ENCODE data around the gene NALCN. TPM values are rescaled to one million over a fixed set of nuclear protein-coding genes. Genes with fewer than 3 reads are reported as not detected.

The NALCN gene
- total RNA-seq, 1 experiment from 2014 or later: 1.2 TPM

DNA sequence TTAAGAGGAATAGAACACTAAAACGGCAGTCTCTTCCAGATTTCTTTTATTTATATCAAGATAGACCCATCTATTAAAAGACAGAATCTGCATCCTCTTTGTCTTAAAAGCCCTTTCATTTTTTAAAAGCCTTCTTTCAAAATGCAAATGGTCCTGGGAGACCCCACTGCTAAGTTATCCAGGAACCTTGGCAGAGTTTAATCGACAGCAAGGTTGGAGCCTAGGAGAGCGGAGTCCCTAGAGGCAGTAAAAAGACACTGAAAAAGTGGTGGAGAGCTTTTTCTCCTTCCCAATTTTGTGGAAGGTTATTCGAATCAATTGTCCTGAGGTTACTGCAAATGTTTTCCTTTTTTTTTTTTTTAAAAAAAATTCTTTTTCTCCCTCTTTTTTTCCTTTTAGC, 294.7 kb downstream of the NALCN start:
- no peak overlapping the region for H3K4me3 ChIP-seq
- no peak overlapping the region for H3K27ac ChIP-seq
- no peaks in the 10 kb centered on the region for H3K4me1 ChIP-seq (replicated peaks)
- no peaks in the 10 kb centered on the region for H3K27me3 ChIP-seq (replicated peaks)
- no peak for DNase-seq (ENCODE audit: low read depth in 1 of 2, low spot score in 2 of 2)
- no peaks in the 10 kb centered on the region for H3K36me3 ChIP-seq
- no peaks in the 10 kb centered on the region for H3K9me3 ChIP-seq (replicated peaks)

GRCh38 chr13:101120007-101120406, 296.3 kb downstream of the NALCN start:
- H3K27me3 ChIP-seq (replicated peaks): no peaks in the 10 kb centered on the region
- H3K4me3 ChIP-seq: no peak overlapping the region
- no peaks in the 10 kb centered on the region for H3K9me3 ChIP-seq (replicated peaks)
- H3K36me3 ChIP-seq: no peaks in the 10 kb centered on the region
- DNase-seq (ENCODE audit: low read depth in 1 of 2, low spot score in 2 of 2): no peak
- H3K27ac ChIP-seq: no peak overlapping the region
- H3K4me1 ChIP-seq (replicated peaks): no peaks in the 10 kb centered on the region

DNA sequence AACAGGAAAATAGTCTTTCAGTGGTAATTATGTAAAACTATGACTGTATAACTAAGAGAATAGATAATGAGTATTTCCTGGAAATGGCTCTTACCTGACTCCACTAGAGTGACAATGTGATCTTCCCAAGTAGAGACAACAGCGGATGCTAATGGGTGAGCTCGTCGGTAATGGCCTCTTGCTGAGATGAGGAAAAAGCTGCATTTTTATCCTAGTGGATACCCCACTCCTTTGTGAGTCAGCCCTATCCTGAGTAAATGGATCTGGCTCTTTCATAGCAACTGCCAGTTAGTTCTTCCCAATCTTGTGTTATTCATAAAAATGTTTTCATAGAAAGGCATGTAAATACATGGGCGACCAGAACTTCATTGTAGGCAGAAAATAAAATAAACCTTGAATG, 299.5 kb downstream of the NALCN start:
- Histone ChIP-seq H3K27me3 (replicated peaks) (no peaks in the 10 kb centered on the region), H3K36me3 (no peaks in the 10 kb centered on the region), H3K4me3 (no peak overlapping the region), H3K9me3 (replicated peaks) (no peaks in the 10 kb centered on the region), H3K4me1 (replicated peaks) (no peaks in the 10 kb centered on the region), H3K27ac (no peak overlapping the region)
- no peak for DNase-seq (ENCODE audit: low read depth in 1 of 2, low spot score in 2 of 2)

GRCh38 chr13:101116341-101116740, 300.0 kb downstream of the NALCN start:
- H3K4me3 ChIP-seq: no peak overlapping the region
- H3K9me3 ChIP-seq (replicated peaks): no peaks in the 10 kb centered on the region
- H3K27ac ChIP-seq: no peak overlapping the region
- no peaks in the 10 kb centered on the region for H3K27me3 ChIP-seq (replicated peaks)
- H3K4me1 ChIP-seq (replicated peaks): no peaks in the 10 kb centered on the region
- DNase-seq (ENCODE audit: low read depth in 1 of 2, low spot score in 2 of 2): no peak
- H3K36me3 ChIP-seq: no peaks in the 10 kb centered on the region

GRCh38 chr13:101115762-101116171, 300.5 kb downstream of the NALCN start:
- H3K4me1 ChIP-seq (replicated peaks): no peaks in the 10 kb centered on the region
- H3K27me3 ChIP-seq (replicated peaks): no peaks in the 10 kb centered on the region
- no peaks in the 10 kb centered on the region for H3K36me3 ChIP-seq
- no peaks in the 10 kb centered on the region for H3K9me3 ChIP-seq (replicated peaks)
- DNase-seq (ENCODE audit: low read depth in 1 of 2, low spot score in 2 of 2): no peak
- no peak overlapping the region for H3K4me3 ChIP-seq
- no peak overlapping the region for H3K27ac ChIP-seq

DNA sequence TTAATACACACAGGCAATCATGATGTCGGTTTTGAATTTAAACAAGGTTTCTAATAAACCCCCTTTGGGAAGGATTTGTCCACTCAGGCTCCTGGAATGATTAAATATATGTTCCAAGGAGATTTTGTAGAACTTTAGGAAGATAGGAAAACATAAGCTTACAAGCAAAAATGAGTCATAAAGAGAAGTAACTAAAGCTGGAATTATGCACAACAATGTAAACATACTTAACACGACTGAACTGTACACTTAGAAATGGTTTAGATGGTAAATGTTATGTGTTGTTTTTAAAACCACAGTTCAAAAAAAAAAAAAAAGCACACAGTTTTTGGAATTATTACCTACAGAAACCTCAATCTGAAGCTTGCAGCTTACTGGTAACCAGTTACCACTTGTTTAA, 304.4 kb downstream of the NALCN start:
- Histone ChIP-seq H3K4me3 (no peak overlapping the region), H3K9me3 (replicated peaks) (no peaks in the 10 kb centered on the region), H3K36me3 (no peaks in the 10 kb centered on the region), H3K27me3 (replicated peaks) (no peaks in the 10 kb centered on the region), H3K27ac (no peak overlapping the region), H3K4me1 (replicated peaks) (no peaks in the 10 kb centered on the region)
- no peak for DNase-seq (ENCODE audit: low read depth in 1 of 2, low spot score in 2 of 2)

GRCh38 chr13:101109005-101109404, 307.3 kb downstream of the NALCN start:
- Histone ChIP-seq H3K9me3 (replicated peaks) (no peaks in the 10 kb centered on the region), H3K27ac (no peak overlapping the region), H3K4me1 (replicated peaks) (no peaks in the 10 kb centered on the region), H3K27me3 (replicated peaks) (no peaks in the 10 kb centered on the region), H3K36me3 (no peaks in the 10 kb centered on the region), H3K4me3 (no peak overlapping the region)
- no peak for DNase-seq (ENCODE audit: low read depth in 1 of 2, low spot score in 2 of 2)

DNA sequence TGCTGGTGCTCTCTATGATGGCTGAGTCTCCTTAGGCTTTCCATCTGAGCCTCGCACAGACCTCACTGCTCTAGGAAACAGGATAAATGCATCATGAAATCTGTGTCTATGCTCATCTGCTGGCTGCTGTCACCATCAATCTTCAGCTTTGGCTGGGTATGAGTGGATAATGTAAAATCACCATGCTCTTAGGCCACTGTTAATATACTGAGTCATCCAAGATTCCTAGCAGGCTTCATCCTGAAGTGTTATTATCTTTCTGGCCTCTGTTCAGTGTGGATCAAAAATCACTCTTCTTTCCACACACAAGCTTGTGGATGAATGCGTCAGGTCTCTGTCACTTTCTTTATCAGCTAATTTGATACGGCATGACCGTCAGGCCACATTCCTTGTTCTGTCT, 317.4 kb downstream of the NALCN start:
- Histone ChIP-seq H3K9me3 (replicated peaks) (no peaks in the 10 kb centered on the region), H3K4me1 (replicated peaks) (no peaks in the 10 kb centered on the region), H3K27ac (no peak overlapping the region), H3K4me3 (no peak overlapping the region), H3K27me3 (replicated peaks) (no peaks in the 10 kb centered on the region), H3K36me3 (no peaks in the 10 kb centered on the region)
- no peak for DNase-seq (ENCODE audit: low read depth in 1 of 2, low spot score in 2 of 2)

- no peak overlapping the region for H3K27ac ChIP-seq
- H3K36me3 ChIP-seq: no peaks in the 10 kb centered on the region
- H3K9me3 ChIP-seq (replicated peaks): no peaks in the 10 kb centered on the region
- H3K4me3 ChIP-seq: no peak overlapping the region
- no peak for DNase-seq (ENCODE audit: low read depth in 1 of 2, low spot score in 2 of 2)
- no peaks in the 10 kb centered on the region for H3K4me1 ChIP-seq (replicated peaks)
- no peaks in the 10 kb centered on the region for H3K27me3 ChIP-seq (replicated peaks)
Observed at GRCh38 chr13:101092985-101093384, 323.3 kb downstream of the NALCN start.

- no peak for DNase-seq (ENCODE audit: low read depth in 1 of 2, low spot score in 2 of 2)
- no peaks in the 10 kb centered on the region for H3K9me3 ChIP-seq (replicated peaks)
- H3K27me3 ChIP-seq (replicated peaks): no peaks in the 10 kb centered on the region
- H3K4me1 ChIP-seq (replicated peaks): no peaks in the 10 kb centered on the region
- no peak overlapping the region for H3K4me3 ChIP-seq
- no peak overlapping the region for H3K27ac ChIP-seq
- H3K36me3 ChIP-seq: no peaks in the 10 kb centered on the region
Observed at GRCh38 chr13:101090287-101090686, 326.0 kb downstream of the NALCN start.

GRCh38 chr13:101085551-101085950, 330.8 kb downstream of the NALCN start:
- Histone ChIP-seq H3K4me1 (replicated peaks) (no peaks in the 10 kb centered on the region), H3K9me3 (replicated peaks) (no peaks in the 10 kb centered on the region), H3K27ac (no peak overlapping the region), H3K36me3 (no peaks in the 10 kb centered on the region), H3K27me3 (replicated peaks) (no peaks in the 10 kb centered on the region), H3K4me3 (no peak overlapping the region)
- DNase-seq (ENCODE audit: low read depth in 1 of 2, low spot score in 2 of 2): no peak

- H3K4me3 ChIP-seq: no peak overlapping the region
- no peak for DNase-seq (ENCODE audit: low read depth in 1 of 2, low spot score in 2 of 2)
- H3K4me1 ChIP-seq (replicated peaks): no peaks in the 10 kb centered on the region
- H3K36me3 ChIP-seq: no peaks in the 10 kb centered on the region
- H3K27me3 ChIP-seq (replicated peaks): no peaks in the 10 kb centered on the region
- H3K27ac ChIP-seq: no peak overlapping the region
- H3K9me3 ChIP-seq (replicated peaks): no peaks in the 10 kb centered on the region
Observed at GRCh38 chr13:101082441-101082840, 333.9 kb downstream of the NALCN start.

DNA sequence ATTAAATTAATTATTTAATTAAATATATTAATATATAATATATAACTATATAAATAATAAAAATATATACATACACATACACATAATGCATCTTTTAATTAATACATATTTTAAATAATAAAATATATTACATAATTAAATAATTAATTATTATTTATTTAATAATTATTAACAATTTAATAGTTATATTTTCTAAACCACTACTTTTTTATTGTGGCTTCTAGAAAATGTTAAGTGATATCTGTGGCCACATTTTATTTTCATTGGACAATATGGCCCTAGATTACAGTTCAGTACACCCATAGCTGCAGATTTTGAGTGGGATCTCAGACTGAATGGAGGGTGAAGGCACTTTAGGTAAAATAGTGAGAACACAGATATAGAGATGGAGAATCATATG, 335.7 kb downstream of the NALCN start:
- no peak for DNase-seq (ENCODE audit: low read depth in 1 of 2, low spot score in 2 of 2)
- Histone ChIP-seq H3K4me1 (replicated peaks) (no peaks in the 10 kb centered on the region), H3K27me3 (replicated peaks) (no peaks in the 10 kb centered on the region), H3K9me3 (replicated peaks) (no peaks in the 10 kb centered on the region), H3K27ac (no peak overlapping the region), H3K36me3 (no peaks in the 10 kb centered on the region), H3K4me3 (no peak overlapping the region)

GRCh38 chr13:101065329-101065728, 351.0 kb downstream of the NALCN start:
- Histone ChIP-seq H3K27me3 (replicated peaks) (no peaks in the 10 kb centered on the region), H3K27ac (no peak overlapping the region), H3K9me3 (replicated peaks) (no peaks in the 10 kb centered on the region), H3K36me3 (no peaks in the 10 kb centered on the region), H3K4me3 (no peak overlapping the region), H3K4me1 (replicated peaks) (no peaks in the 10 kb centered on the region)
- no peak for DNase-seq (ENCODE audit: low read depth in 1 of 2, low spot score in 2 of 2)

DNA sequence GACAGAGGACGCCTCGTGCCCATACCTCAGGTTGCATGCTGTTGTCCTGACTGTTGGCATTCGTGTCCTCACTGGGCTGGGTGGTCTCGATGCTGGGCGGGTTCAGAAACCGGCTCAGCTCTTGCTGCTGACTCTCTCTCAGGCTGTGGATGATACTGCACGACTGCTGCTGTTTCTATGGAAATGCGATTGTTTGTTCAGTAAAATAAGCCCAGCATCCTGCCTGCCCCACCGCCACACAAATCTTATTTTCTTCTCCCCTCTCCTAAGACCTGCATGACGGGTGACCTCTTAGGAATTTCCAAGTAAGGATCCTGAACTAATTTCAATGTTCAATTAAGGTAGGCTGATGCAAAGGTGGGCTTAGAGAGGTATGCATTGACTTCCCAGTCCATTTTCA, 356.5 kb downstream of the NALCN start:
- no peak overlapping the region for H3K4me3 ChIP-seq
- no peaks in the 10 kb centered on the region for H3K4me1 ChIP-seq (replicated peaks)
- no peaks in the 10 kb centered on the region for H3K27me3 ChIP-seq (replicated peaks)
- H3K27ac ChIP-seq: no peak overlapping the region
- no peaks in the 10 kb centered on the region for H3K36me3 ChIP-seq
- no peak for DNase-seq (ENCODE audit: low read depth in 1 of 2, low spot score in 2 of 2)
- H3K9me3 ChIP-seq (replicated peaks): no peaks in the 10 kb centered on the region

Measured in SJSA1 (cell line).